HEK293T (cell line): Measurements from ENCODE around the gene SUPT3H.

Experiments
- CTCF ChIA-PET: fragments of 350-600 bp; formaldehyde crosslinking; extraction: SDS; loops from one replicate; lab custom pipeline; 2021; ENCODE audit warnings: antibody characterized with exemption, inconsistent platforms; lab: Yijun Ruan, JAX
- POLR2A ChIA-PET: fragments of 350-600 bp; formaldehyde crosslinking; extraction: SDS; loops from one replicate; lab custom pipeline; 2020; ENCODE audit warnings: antibody characterized with exemption, inconsistent platforms; lab: Yijun Ruan, JAX
- DNase-seq: peaks from one replicate; pipeline ENCODE4 v3.0.0; 2012; ENCODE audit warnings: mixed read lengths; ENCODE audit errors: extremely low spot score
- ARNT ChIP-seq: fragments of 450-650 bp; IDR thresholded peaks from 2 replicates; pipeline ENCODE4 v1.6.1; 2017; ENCODE audit warnings: mild to moderate bottlenecking
- BHLHE40 ChIP-seq: fragments of 450-650 bp; IDR thresholded peaks from 2 replicates; pipeline ENCODE4 v1.6.1; 2016; ENCODE audit warnings: mild to moderate bottlenecking, moderate library complexity, borderline replicate concordance
- CTBP1 ChIP-seq: fragments of 450-650 bp; IDR thresholded peaks from 2 replicates; pipeline ENCODE4 v1.6.1; 2016; ENCODE audit warnings: borderline replicate concordance
- ELF4 ChIP-seq: fragments of 450-650 bp; IDR thresholded peaks from 2 replicates; pipeline ENCODE4 v1.6.1; 2017; ENCODE audit warnings: antibody characterized with exemption
- FOXA1 ChIP-seq: fragments of 450-650 bp; IDR thresholded peaks from 2 replicates; pipeline ENCODE4 v1.6.1; 2016; ENCODE audit warnings: mild to moderate bottlenecking
- FOXK2 ChIP-seq: fragments of 450-650 bp; IDR thresholded peaks from 2 replicates; pipeline ENCODE4 v1.6.1; 2016; ENCODE audit warnings: mild to moderate bottlenecking
- FOXM1 ChIP-seq: fragments of 450-650 bp; IDR thresholded peaks from 2 replicates; pipeline ENCODE4 v1.6.1; 2017; ENCODE audit warnings: mild to moderate bottlenecking, borderline replicate concordance
- HDGF ChIP-seq: fragments of 450-650 bp; IDR thresholded peaks from 2 replicates; pipeline ENCODE4 v1.6.1; 2017; ENCODE audit warnings: antibody characterized with exemption, borderline replicate concordance
- L3MBTL2 ChIP-seq: fragments of 450-650 bp; conservative IDR thresholded peaks from 2 replicates; pipeline ENCODE4 v1.6.1; 2016; ENCODE audit warnings: mild to moderate bottlenecking
- LEF1 ChIP-seq: fragments of 450-650 bp; IDR thresholded peaks from 2 replicates; pipeline ENCODE4 v1.6.1; 2017; ENCODE audit warnings: mild to moderate bottlenecking, borderline replicate concordance
- NFRKB ChIP-seq: fragments of 450-650 bp; IDR thresholded peaks from 2 replicates; pipeline ENCODE4 v1.6.1; 2016; ENCODE audit warnings: mild to moderate bottlenecking, moderate library complexity
- PKNOX1 ChIP-seq: fragments of 450-650 bp; IDR thresholded peaks from 2 replicates; pipeline ENCODE4 v1.6.1; 2016
- SP1 ChIP-seq: fragments of 450-650 bp; IDR thresholded peaks from 2 replicates; pipeline ENCODE4 v1.6.1; 2017
- SUZ12 ChIP-seq: fragments of 450-650 bp; IDR thresholded peaks from 2 replicates; pipeline ENCODE4 v1.6.1; 2016; ENCODE audit warnings: mild to moderate bottlenecking
- TARDBP ChIP-seq: fragments of 450-650 bp; IDR thresholded peaks from 2 replicates; pipeline ENCODE4 v1.6.1; 2016
- ZNF384 ChIP-seq: fragments of 450-650 bp; IDR thresholded peaks from 2 replicates; pipeline ENCODE4 v1.6.1; 2016

Gene SUPT3H

GRCh38 chr6:45206793-45207492 is 170.8 kb downstream of the SUPT3H start:
- TF ChIP-seq NFRKB: no peak
- TF ChIP-seq HDGF: no peak
- TF ChIP-seq PKNOX1: no peak
- TF ChIP-seq ELF4: no peak
- no peak for TF ChIP-seq ZNF384
- no peak for TF ChIP-seq BHLHE40
- no peak for TF ChIP-seq TARDBP
- no peak for TF ChIP-seq SP1
- TF ChIP-seq L3MBTL2: no peak
- TF ChIP-seq FOXA1: no peak
- no peak for TF ChIP-seq FOXK2
- TF ChIP-seq SUZ12: no peak
- DNase-seq: no peak
- ChIA-PET POLR2A (no interaction called here), CTCF (no interaction called here)

GRCh38 chr6:45201484-45201883 is 176.2 kb downstream of the SUPT3H start:
- no peak for DNase-seq
- CTCF ChIA-PET: no interaction called here
- POLR2A ChIA-PET: no interaction called here
- TF ChIP-seq FOXA1 (no peak), ARNT (no peak), HDGF (no peak), ELF4 (no peak), NFRKB (no peak), SP1 (no peak), CTBP1 (no peak), LEF1 (no peak), SUZ12 (no peak), TARDBP (no peak), PKNOX1 (no peak), BHLHE40 (no peak), L3MBTL2 (no peak), FOXM1 (no peak), ZNF384 (no peak), FOXK2 (no peak)

GRCh38 chr6:45200510-45200909 is 177.2 kb downstream of the SUPT3H start:
- CTCF ChIA-PET: no interaction called here
- no peak for DNase-seq
- TF ChIP-seq LEF1: no peak
- TF ChIP-seq SP1: no peak
- TF ChIP-seq FOXM1: no peak
- no peak for TF ChIP-seq NFRKB
- TF ChIP-seq FOXK2: no peak
- no peak for TF ChIP-seq ZNF384
- TF ChIP-seq BHLHE40: no peak
- TF ChIP-seq PKNOX1: no peak
- TF ChIP-seq SUZ12: no peak
- TF ChIP-seq L3MBTL2: no peak
- no peak for TF ChIP-seq ARNT
- no peak for TF ChIP-seq TARDBP
- no peak for TF ChIP-seq ELF4
- no peak for TF ChIP-seq FOXA1
- TF ChIP-seq CTBP1: no peak
- TF ChIP-seq HDGF: no peak
- POLR2A ChIA-PET: no interaction called here

GRCh38 chr6:45199554-45199953 is 178.2 kb downstream of the SUPT3H start:
- CTCF ChIA-PET: no interaction called here
- TF ChIP-seq CTBP1 (no peak), ARNT (no peak), FOXK2 (no peak), TARDBP (no peak), SP1 (no peak), ZNF384 (no peak), PKNOX1 (no peak), FOXA1 (no peak)

GRCh38 chr6:45196121-45196520 is 181.6 kb downstream of the SUPT3H start:
- ChIA-PET CTCF (no interaction called here), POLR2A (no interaction called here)
- TF ChIP-seq LEF1 (no peak), FOXK2 (no peak), L3MBTL2 (no peak), HDGF (no peak), TARDBP (no peak)
- no peak for DNase-seq

More at GRCh38 chr6:45199554-45199953, 178.2 kb downstream of the SUPT3H start:
- POLR2A ChIA-PET: no interaction called here
- DNase-seq: no peak

GRCh38 chr6:45195137-45195536 is 182.6 kb downstream of the SUPT3H start:
- TF ChIP-seq TARDBP (no peak), CTBP1 (no peak), SUZ12 (no peak), ELF4 (no peak), ZNF384 (no peak), FOXA1 (no peak), ARNT (no peak), FOXK2 (no peak), LEF1 (no peak), SP1 (no peak), BHLHE40 (no peak), L3MBTL2 (no peak), HDGF (no peak), PKNOX1 (no peak), NFRKB (no peak), FOXM1 (no peak)
- ChIA-PET POLR2A (no interaction called here), CTCF (no interaction called here)
- DNase-seq: no peak
